ENCODE data around the gene KCNT1.

KCNT1 gene

DNA sequence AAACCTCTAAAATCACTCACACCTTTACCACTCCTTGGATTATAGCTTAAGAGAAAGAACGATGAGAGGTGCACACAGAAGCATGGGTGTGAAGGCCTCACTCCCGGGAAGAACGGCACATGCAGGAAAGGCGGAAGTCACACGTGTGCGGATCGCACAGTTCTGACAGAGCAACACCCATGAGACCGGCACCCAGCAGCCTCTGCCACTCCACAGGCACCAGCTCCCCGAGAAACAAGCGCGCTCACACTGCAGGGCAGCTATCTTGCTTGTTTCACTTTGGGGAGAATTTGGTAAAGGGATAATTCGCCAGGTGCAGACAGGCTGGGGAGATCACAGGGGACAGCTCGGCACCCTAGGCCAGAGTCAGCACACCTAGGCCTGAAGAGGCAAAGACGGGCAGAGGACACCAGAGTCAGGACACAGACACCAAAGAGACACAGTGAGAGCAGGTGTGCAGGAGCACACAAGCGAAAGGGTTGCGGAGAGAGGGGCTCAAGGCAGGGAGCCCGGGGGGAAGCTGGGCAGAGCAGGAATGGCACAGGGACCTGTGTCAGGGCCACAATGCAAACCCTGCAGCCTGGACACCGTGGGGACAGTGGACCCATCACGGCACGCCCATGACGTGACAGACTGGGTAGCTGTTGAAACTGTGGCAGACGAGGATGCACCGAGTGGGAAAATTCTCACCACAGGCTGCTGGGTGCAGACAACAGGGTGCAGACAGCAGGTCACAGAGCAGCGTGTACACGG is 123.6 kb downstream of the KCNT1 start:
- no peak for DNase-seq

DNA sequence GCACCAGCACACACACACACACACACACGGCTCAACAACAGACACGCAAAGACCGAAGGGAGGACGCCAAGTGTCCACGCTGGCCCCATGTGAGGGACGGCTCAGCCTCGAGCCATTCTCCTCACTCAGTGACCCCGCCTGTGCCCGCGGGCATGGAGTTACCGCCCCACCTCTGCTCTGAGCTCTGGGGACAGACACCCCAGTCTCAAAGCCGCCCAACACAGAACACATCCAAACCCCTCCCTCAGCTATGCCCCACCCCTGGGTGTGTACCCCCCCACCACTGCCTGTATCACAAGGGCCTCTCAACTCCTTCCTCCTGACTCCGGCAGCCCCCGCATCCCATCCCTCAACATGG is 124.2 kb downstream of the KCNT1 start:
- no peak for DNase-seq

DNA sequence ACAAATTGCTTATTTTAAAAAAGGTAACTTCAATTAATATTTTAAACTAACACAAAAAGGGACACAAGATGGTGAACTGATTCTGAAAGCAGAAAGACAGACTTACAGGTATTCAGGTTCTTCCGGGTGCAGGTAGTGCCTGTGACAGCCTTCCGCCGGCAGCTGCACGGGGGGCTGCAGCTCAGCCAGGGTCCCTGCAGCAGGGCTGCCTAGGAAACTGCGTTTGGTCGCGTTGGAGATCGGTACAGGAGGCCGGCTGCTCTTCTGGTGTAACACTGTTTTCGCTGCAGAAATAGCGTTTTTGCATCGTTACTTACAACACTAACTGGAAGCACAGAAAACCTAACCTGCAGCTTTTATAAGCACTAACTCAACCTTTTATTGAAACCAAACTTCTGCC is 125.3 kb downstream of the KCNT1 start:
- no peak for DNase-seq

DNA sequence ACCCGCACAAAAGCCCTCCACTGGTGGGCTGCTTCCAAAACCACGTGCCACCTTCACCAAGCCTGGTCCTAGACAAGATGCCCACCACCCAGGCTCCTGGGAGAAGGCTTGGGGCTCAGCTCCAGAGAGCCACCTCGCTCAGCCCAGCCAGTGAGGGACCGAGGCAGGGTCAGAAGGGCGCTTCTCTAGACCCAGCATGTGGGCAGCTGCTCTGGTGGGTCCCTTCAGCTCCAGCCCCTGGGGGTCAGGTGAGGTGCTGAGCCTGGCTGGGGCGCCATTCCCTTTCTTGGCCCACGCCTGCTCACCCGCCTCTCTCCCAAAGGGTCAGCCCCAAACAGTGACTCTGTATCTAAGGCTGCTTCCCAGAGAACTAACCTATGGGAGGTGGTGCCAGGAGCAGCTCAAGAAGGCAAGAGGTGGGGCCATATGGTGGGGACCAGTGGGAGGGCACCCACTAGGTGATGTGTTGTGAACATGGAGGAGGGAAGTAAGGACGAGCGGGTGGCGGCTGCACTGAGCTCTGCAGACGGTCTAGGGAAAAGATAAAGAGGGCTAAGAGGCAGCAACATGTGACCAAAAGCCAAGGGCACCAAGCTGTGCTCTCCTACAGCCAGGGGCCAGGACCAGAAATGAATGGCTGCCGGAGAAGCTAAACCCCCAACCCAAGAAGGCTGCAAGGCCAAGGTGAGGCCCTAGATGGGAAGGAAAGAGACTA is 126.0 kb downstream of the KCNT1 start:
- DNase-seq: no peak

DNA sequence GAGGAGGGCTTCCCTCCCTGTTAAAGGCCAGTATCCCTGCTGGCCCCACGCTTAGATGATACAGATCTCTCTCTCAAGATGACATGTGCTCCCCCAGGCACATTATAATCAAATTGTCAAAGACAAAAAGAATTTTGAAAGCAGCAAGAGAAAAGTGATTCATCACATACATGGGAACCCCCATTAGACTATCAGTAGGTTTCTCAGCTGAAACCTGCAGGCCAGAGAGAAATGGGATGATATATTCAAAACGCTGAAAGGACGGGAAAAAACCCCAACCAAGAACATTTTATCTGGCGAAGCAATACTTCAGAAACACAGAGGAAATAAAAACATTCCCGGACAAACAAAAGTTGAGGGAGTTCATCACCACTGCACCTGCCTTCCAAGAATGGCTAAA is 126.7 kb downstream of the KCNT1 start:
- no peak for DNase-seq

DNA sequence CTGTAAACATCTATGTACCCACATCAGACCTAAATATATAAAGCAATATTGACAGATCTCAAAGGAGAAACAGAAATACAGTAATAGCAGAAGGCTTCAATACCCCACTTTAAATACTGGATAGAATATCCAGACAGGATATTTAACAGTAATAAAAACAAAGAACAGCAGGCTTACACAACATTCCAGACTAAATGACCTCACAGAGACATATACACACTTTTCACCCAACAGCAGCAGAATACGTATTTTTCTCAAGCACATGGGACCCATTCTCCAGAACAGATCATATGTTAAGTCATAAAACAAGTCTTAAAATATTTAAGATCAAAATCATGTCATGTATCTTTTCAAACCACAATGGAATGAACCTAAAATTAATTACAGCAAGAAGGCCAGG is 128.5 kb downstream of the KCNT1 start:
- DNase-seq: no peak

DNA sequence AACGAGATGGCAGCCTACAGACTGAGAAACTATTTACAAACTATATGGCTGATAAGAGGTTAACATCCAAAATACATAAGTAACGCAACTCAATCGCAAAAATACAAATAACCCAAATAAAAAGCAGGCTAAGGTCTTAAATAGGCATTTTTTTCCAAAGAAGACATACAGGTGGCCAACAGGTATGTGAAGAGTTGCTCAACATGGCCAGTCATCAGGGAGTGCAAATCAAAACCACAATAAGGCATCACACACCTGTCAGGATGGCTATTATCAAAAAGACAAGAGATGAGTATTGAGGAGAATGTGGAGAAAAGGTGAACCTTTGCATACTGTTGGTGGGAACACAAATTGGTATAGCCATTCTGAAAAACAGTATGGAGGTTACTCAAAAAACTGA is 131.9 kb downstream of the KCNT1 start:
- no peak for DNase-seq

DNA sequence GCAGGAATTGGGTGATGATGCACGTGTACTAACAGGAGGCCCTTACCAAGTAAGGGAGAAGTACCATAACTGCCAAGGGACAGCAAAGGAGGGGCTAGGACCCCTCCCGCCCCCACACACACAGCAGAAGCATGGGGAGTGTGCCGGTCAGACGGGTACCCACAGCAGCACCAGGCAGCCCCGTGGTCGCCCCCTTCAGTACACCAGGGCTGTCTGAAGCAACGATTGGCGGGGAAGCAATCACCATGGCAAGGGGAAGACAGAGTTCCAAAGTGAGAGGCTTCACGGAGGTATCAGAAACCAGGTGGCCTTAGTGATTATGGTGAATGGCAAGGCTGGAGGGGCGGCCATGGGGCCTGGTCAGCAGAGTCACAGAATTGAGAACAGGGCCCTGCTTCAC is 133.1 kb downstream of the KCNT1 start:
- no peak for DNase-seq

DNA sequence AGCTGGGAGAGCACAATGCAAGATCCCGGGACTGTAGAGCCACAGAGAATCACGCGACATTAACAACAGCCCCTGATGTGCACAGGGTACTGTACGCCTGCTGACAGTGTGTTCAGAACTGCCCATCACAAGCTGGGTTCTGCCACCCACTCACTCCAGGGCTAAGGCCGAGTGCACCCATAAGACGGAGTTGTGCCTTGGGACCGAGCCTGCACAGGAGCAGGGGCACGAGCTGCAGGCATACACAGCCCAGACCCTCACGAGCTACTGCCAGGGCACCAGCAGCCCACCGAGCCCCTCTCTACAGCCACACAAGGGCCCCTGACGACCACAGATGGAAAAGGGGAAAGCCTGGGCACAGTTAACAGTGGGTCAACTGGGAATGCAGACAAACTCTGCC is 137.5 kb downstream of the KCNT1 start:
- no peak for DNase-seq

DNA sequence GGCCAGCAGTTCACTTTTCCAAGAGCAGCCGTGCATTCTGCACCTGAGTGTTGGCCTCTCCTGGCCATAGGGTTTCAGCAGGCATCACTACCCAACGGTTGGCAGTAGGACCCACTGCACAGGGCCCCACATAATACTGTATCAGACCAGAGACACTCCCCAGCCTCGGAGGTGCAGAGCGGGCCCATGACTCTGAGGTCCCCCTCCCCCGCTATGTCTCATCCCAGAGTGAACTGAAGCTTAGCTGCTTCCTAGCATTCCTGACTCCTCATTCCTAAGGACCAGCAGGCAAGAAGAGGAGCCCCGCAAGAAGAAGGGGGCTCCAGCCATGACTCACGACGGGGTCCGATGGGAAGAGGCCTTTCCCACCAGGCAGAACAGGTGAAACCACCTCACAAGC is 138.1 kb downstream of the KCNT1 start:
- no peak for DNase-seq

DNA sequence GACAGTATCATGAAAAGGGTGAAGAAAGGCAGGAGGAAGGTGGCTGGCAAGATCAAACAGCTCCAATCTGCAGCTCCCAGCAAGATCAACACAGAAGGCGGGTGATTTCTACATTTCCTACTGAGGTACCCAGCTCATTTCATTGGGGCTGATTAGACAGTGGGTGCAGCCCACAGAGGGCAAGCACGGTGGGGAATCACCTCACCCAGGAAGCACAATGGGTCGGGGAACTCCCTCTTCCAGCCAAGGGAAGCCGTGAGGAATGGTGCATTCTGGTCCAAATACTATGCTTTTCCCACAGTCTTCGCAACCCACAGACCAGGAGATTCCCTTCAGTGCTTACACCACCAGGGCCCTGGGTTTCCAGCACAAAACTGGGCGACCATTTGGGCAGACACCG is 138.6 kb downstream of the KCNT1 start:
- DNase-seq: no peak
